GM21390 (cell line): ENCODE results near the gene SORCS2.

Experiments
- ATAC-seq: cut with Tn5 transposase; IDR thresholded peaks from one replicate; pipeline ENCODE4 v1.9.1; 2021; ENCODE audit not compliant: unreplicated experiment

SORCS2 gene

GRCh38 chr4:7185487-7186030 is 6.8 kb upstream of the SORCS2 start:
- no peak for ATAC-seq

GRCh38 chr4:7186031-7186430 is 6.3 kb upstream of the SORCS2 start:
- ATAC-seq = no peak

DNA sequence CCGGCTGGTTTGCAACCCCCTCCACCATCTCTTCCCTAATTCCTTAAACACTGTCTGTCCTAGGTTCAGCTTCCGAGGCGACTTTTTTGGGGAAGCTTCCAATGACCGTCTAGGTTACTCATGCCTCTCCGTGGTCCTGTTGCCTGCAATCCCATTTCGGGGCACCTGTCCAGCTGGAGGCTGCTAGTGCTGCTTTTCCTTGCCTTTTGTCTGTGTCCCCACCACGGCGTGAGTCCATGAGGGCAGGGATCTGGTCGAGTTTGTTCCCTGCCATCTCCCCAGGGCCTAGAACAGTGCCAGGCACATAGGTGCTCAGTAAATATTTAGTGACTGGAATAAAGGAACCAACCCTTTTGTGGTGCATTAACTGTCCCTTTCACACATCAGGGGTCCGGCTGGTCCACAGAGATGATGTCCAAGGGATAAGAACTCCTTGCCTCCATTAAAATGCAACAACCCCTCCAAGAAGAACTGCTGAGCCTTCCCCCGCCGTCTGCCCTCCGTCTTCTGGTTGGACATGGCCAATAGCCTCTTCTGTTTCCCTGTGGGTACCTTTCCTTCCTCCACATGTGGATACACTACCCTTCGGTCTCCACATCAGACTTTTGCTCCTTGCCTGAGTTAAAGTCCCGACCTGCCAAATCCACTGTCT is 5.7 kb upstream of the SORCS2 start:
- ATAC-seq = no peak

DNA sequence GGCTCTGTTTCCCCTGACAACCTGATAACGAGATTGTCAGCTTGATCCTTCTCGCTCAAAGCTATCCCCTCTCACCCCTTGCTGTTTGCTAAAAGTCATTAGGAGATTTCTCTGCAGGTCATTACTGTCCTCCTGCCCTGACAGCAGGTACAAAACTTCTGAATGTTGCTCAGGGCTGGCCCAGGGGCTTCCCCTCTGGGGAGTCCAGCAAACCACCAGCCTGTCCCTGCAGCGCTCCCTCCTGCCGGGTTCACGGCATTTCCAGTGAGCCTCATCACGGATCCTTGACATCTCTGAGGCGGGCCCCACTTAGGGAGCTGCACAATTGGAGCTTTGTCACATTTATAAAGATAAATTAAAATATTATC is 5.2 kb upstream of the SORCS2 start:
- ATAC-seq = no peak

GRCh38 chr4:7187691-7188090 is 4.6 kb upstream of the SORCS2 start:
- no peak for ATAC-seq

- no peak for ATAC-seq
These were observed 3.3 kb upstream of the SORCS2 start for GRCh38 chr4:7189066-7189465.

GRCh38 chr4:7189475-7190277 is 2.7 kb upstream of the SORCS2 start:
- ATAC-seq = no peak

DNA sequence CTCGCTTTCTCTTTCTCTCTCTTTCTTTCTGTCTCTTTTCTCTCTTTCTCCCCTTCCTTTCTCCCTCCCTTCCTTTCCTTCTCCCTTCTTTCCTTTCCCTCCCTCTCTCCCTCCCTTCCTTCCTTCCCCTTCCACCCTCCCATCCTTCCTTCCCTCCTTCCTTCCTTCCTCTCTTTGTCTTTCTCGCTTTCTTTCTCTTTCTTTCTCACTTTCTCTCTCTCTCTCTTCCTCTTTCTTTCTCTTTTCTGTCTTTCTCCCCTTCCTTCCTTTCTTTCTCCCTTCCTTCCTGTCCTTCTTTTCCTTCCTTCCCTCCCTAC is 2.1 kb upstream of the SORCS2 start:
- ATAC-seq = no peak

GRCh38 chr4:7190691-7191545 is 1.4 kb upstream of the SORCS2 start:
- ATAC-seq = no peak

DNA sequence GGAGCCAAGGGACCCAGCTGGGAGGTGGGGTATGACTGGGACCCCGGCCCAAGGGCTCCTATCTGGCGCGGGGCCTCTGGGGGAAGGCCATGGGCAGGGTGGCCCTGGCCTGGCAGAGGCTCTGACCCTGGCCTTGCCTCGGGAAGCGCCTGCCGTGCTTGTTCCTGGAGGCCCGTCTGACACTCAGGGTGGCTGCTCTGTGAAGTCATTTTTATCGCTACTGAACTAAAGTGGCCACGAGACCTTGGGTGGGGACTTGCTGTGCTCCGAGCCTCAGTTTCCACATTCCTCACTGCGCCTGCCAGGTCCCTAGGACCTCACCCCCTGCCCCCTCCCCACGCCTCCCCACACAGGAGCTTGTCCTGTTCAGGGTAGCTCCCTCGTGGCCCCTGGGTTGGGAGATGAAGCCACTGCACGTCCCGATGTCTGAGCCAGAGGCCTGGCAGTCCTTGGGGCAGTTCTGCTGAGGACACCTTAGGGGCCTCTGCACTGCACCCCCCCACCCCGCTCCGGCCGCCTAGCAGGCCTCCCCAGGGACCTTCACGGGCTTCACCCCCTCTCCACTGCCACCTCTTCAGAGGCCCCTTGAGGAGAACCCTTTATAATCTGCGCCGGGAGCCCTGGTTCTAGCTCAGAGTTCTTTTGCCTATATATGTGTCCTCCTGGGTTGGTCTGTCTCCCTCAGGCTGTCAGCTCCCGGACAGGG is 639 bp upstream of the SORCS2 start:
- ATAC-seq = no peak

DNA sequence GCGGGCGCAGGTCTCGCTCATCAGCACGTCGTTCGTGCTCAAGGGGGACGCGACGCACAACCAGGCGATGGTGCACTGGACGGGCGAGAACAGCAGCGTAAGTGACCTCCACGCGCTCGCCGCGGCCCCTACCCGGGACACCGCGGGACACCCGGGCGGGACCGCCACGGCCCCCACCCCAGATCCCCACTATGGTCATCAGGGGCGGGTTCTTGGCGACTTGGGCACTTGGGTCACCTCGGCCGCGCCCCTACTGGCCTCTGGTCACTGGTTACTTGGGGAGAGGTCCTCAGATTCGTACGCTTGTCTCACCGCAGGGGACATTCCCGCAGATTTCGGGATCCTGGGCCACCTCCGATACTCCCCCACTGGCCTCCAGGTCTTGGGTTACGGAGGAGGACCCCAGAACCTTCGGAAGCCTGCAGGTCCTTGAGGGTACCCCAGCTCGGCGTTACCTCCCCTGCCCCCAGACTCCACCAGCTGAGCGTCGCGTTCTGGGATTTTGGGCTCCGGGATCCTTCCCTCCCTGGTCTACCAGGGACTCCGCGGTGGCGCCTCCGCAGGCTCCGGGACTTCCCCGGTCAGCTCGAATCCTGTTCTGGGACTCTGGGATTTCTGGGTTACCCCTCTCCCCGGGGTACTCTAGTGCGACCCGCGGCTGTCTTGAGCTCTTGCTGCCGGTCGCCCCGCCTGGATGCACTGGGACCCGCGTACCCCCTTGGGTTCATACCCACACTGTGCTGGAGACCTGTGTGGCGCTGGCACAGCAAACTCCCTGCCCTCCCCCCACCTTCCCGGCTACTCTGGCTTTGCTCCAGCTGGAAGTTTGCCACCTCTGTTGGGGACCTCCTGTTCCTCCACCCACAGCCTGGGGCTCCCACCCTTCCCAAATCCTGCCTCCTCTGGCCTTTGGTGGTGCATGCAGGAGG is 956 bp downstream of the SORCS2 start:
- no peak for ATAC-seq

- ATAC-seq = no peak
These were observed 2.2 kb downstream of the SORCS2 start for GRCh38 chr4:7194251-7195140.

DNA sequence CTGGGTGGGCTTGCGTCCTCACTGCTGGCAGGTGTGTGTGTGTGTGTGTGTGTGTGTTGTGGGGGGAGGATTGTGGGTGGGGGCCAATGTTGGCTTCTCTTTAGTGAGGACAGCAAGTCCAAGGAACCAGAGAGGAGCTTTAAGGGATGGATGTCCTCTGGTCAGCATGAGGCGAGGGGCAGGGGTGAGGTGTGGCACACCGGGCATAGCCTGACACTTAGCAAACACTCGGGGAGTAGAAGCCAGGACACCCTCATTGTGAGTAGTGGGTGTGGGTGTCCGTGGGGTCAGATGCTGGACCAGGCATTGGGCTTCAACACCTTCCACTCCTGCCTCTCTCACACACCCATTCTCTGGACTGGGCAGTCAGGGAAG is 2.8 kb downstream of the SORCS2 start:
- no peak for ATAC-seq

- no peak for ATAC-seq
These were observed 3.4 kb downstream of the SORCS2 start for GRCh38 chr4:7195546-7196287.

DNA sequence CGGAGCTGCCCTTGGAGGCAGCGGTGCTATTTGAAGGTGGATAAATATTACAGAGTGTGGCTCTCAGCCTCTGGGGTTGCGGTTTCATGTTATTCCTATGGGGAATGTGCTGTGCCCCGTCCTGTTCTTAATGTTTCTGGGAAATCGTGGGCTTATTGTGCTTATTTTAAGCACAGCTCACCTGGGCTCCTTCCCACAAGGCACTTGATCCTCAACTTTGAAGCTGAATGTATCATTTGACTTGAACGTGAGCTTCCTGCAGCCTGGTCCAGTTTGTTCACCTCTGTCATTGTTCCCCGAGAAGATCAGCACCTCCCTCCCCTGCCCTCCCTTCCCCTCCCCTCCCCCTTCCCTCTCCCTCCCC is 3.9 kb downstream of the SORCS2 start:
- no peak for ATAC-seq

DNA sequence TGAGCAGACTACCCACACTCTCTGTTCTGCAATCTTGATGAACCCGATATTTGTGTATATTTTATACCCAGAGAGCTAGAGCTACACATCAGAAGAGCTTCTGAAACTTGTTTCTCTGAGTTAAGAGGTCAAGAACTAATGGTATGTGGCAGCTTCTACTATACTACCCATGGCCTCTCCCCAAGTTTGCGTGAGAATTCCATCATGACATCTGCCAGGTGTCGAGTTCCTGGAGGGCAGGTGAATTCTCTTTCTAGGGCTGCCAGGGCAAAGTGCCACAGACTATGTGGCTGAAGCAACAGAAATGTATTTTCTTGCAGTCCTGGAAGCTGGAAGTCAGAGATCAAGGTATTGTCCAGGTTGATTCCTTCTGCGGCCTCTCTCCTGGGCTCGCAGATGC is 4.4 kb downstream of the SORCS2 start:
- ATAC-seq = no peak

- ATAC-seq = no peak
These were observed 5.6 kb downstream of the SORCS2 start for GRCh38 chr4:7197910-7198309.

DNA sequence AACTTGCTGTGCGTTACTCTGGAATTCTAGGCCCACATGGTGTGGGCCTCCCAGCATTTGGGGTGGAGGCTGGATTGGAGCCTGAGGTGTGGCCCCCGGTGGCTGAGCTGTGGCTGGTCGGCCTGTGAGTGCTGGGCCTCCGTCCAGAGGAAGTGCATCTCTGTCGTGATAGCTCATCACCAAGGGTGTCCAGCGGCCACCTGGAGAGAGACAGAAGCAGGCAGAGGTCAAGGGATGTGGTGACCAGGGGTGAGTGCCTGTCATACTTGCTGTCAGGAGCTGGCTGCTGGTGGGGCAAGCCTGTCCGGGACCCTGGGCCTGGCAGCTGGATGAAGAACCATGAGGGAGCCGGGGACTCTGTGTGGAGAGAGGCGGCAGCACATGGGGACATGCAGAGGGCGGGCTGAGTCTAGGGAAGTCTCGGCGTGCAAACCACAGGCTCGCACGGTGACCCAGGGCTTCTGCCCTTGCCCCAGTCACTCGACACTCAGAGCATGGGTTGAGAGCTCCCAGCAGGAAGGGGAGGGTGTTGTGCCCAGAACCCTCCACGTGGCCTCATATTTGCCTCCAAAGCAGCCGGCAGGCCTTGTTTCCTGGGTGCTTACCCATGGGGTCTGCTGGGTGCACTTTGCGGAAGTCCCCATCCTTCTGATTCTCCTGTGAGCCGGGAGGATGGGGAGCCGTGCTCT is 6.2 kb downstream of the SORCS2 start:
- no peak for ATAC-seq
